RWPE1 (cell line): ENCODE measurements around the gene KCTD1.

Source experiments
- CTCF ChIA-PET: fragments of 350-600 bp; sonication (Branson Sonifier 250); formaldehyde crosslinking; extraction: SDS; loops from one replicate; lab custom pipeline; 2021; lab: Yijun Ruan, JAX
- POLR2A ChIA-PET: fragments of 400-600 bp; formaldehyde crosslinking; extraction: SDS; loops from one replicate; lab custom pipeline; 2020; ENCODE audit warnings: antibody characterized with exemption; ENCODE audit not compliant: low non-redundant PET; lab: Yijun Ruan, JAX
- DNase-seq: peaks from one replicate; pipeline ENCODE4 v3.0.0; 2012; ENCODE audit warnings: low spot score
- H3K27ac ChIP-seq: fragments of 450-650 bp; 2 replicates; pipeline ENCODE4 v1.5.1; 2017
- TF ChIP-seq, protein P1 (sequence below): fragments of 450-650 bp; conservative IDR thresholded peaks from 2 replicates; pipeline ENCODE4 v1.5.1; 2017; ENCODE audit warnings: low read depth, mild to moderate bottlenecking

The KCTD1 gene

DNA sequence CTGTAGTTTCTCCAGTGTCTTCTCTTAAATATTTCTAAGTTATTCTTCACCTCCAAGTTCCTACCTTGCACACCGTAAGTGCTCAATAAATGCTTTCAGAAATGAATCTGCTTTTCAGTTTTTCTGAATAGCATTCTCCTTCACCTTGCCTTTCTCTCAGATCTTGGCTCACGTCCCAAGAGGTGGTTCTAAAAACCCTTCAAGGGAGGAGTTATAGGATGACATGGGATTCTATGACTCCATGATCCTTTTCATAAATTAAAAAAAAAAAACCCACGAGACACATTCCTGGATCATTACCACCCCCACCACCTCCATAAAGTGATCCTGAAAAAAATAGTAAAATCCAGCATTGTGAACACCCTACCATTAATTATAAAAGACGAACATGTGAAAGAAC lies 11.7 kb downstream of the KCTD1 start:
- POLR2A ChIA-PET, result no interaction called here
- CTCF ChIA-PET, result interaction anchor here (0.7 kb wide), 1 partner anchor 11 kb away, joined by 5 read pairs; no protein-coding TSS in a partner anchor
- H3K27ac ChIP-seq, result no peak overlapping the region
- no peak for DNase-seq
- TF ChIP-seq, protein P1, sequence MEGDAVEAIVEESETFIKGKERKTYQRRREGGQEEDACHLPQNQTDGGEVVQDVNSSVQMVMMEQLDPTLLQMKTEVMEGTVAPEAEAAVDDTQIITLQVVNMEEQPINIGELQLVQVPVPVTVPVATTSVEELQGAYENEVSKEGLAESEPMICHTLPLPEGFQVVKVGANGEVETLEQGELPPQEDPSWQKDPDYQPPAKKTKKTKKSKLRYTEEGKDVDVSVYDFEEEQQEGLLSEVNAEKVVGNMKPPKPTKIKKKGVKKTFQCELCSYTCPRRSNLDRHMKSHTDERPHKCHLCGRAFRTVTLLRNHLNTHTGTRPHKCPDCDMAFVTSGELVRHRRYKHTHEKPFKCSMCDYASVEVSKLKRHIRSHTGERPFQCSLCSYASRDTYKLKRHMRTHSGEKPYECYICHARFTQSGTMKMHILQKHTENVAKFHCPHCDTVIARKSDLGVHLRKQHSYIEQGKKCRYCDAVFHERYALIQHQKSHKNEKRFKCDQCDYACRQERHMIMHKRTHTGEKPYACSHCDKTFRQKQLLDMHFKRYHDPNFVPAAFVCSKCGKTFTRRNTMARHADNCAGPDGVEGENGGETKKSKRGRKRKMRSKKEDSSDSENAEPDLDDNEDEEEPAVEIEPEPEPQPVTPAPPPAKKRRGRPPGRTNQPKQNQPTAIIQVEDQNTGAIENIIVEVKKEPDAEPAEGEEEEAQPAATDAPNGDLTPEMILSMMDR, result no peak

DNA sequence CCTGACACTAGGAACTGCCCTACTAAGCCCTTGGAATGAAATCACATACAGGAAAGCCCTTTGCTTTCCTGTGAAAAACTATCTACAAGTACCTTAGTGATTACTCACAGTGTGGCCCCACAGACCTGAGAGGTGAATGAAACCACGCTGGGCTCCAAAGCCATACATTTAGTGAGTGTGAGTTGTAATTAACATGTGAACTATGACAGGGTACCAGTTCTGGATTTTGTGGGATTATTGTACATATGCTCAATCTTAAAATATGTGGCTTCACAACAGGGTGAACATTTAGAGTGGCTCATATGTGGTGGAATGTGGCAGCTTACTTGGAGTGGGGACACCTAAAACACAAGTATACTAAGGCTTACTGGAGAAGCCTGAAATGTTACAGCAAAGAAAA lies 12.3 kb downstream of the KCTD1 start:
- TF ChIP-seq, protein P1, result no peak
- POLR2A ChIA-PET, result no interaction called here
- peak; percentile 15 for DNase-seq
- no peak overlapping the region for H3K27ac ChIP-seq
- CTCF ChIA-PET, result interaction anchor here (0.7 kb wide), 1 partner anchor 12 kb away, joined by 5 read pairs; no protein-coding TSS in a partner anchor

DNA sequence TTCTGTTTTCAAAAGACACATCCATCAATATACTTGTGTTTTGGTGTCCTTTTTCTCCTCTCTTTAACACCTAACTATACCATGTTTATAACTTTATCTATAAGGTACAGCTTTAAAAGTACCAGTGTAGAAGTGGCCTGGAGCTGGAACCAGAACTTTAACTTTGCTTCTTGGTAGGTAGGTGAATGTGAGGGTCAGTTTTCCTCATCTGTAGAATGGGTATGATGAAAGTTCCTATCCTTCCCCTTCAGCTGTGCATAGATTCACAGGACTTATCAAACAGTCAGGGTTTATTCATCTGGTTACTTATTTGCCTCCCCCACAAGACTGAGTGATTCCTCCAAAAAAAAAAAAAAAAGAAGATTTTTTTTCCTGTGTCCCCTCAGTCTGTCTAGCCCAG lies 12.7 kb downstream of the KCTD1 start:
- no peak overlapping the region for H3K27ac ChIP-seq
- TF ChIP-seq, protein P1, result no peak
- POLR2A ChIA-PET, result no interaction called here
- CTCF ChIA-PET, result no interaction called here
- no peak for DNase-seq

DNA sequence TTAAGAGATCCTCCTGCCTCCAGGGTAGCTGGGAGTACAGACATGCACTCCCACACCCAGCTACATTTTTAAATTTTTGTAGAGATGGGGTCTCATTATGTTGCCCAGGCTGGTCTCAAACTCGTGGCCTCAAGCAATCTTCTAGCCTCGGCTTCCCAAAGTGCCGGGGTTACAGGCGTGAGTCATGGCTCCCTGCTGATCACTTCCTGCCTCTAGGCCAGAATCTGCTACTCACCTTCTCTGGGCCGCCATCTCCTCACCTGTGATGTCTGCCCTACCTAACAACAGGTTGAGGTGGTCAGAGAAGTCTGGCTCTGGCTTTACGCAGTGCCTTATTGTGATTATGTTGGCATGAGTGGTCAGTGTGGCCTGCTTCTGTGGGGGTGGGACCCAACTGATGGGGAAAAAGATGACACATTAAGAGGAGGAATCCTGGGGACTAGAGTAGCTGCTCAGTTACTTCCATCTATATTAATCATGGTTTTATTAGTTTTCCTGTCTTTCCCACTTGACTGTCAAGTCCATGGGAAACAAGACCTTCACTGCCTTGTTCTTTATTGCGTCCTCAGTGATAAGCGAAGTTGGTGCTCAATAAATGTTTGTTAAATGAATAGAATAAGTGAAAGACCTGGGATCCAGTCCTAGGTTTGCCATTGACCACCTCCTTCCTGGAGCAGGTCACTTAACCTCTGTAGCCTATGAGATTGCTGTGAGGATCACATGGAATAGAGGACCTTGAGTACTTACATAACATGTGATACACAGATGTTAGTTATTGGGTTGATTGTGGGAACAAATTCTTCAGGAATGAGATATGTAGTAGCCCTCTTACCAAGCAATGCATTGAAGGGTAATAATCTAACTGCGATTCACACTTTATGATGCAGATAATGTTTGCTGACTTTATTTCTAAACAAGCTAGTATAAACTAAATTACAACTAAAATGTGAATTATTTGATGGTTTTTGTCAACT lies 15.7 kb downstream of the KCTD1 start:
- ChIA-PET POLR2A (no interaction called here), CTCF (interaction anchor here (0.6 kb wide), 1 partner anchor 1806 kb away, joined by 3 read pairs; no protein-coding TSS in a partner anchor)
- H3K27ac ChIP-seq, result no peak overlapping the region
- DNase-seq, result no peak
- TF ChIP-seq, protein P1, result no peak

DNA sequence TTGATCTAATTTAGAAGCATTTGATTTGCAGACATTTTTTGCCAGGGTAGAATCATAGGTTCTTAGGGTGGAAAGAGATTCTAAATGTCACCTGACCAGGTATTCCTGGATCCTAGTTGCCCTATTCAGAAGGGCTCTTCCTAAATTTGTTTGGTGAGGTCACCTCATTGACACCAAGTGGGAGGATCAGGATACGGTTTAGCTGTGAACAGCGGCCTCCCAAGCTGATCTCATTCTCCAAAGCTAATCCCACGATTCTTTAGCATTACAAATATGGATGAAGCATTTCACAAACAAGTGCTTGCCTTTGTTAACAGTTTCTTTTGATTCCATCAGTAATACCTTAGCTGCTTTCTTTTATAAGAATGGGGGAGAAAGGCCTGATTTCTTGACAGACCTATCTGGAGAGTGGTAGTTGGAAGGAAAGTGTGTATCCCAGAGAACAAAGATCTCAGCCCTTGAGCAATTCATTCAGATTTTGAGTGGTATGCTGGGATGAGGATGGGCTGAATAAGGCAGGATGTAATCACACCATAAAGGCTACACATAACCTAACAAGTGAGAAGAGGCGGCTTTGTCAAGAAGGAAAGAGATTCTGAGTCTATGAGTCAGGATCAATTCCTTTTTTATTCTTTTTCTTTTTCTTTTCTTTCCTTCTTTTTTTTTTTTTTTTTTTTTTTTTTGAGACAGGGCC lies 16.6 kb downstream of the KCTD1 start:
- ChIA-PET POLR2A (no interaction called here), CTCF (interaction anchor here (0.7 kb wide), 1 partner anchor 88 kb away, joined by 4 read pairs; no protein-coding TSS in a partner anchor)
- H3K27ac ChIP-seq, result no peak overlapping the region
- TF ChIP-seq, protein P1, result no peak
- no peak for DNase-seq

DNA sequence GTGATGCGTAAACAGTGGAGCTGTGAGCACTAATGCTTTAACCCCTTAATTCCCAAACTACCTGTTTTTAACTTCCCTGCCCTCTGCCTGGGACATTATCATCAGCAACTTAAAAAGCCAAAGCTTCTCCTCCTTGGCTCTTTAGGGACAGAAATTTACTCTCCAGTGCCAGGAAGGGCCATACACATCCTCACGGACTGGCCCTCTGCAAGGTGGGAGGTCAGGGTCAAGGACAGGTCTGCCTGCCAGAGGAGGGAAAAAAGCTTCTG lies 21.5 kb downstream of the KCTD1 start:
- no peak for DNase-seq
- TF ChIP-seq, protein P1, result no peak
- ChIA-PET POLR2A (no interaction called here), CTCF (no interaction called here)
- no peak overlapping the region for H3K27ac ChIP-seq
